Measurements from ENCODE around the gene PSMD1. TPM values are rescaled to one million over a fixed set of nuclear protein-coding genes. Genes with fewer than 3 reads are reported as not detected.
A peak's percentile ranks its signal among the peaks of the same experiment; 100 is the strongest.

PSMD1 gene
- total RNA-seq, 1 donor from 2014 or later: 116 TPM

- no peak for DNase-seq (ENCODE audit: low spot score in 2 of 2)
- no peak for FAIRE-seq
Observed at GRCh38 chr2:231033147-231034132, 23.2 kb upstream of the PSMD1 start.

- DNase-seq (ENCODE audit: low spot score in 2 of 2) (no peak), FAIRE-seq (no peak)
Observed at GRCh38 chr2:231034291-231034882, 22.3 kb upstream of the PSMD1 start.

GRCh38 chr2:231036131-231036530, 20.5 kb upstream of the PSMD1 start:
- no peak for FAIRE-seq

GRCh38 chr2:231036578-231037106, 20.0 kb upstream of the PSMD1 start:
- FAIRE-seq: no peak
- DNase-seq (ENCODE audit: low spot score in 2 of 2): no peak

More at GRCh38 chr2:231036131-231036530, 20.5 kb upstream of the PSMD1 start:
- no peak for DNase-seq (ENCODE audit: low spot score in 2 of 2)

GRCh38 chr2:231037202-231037730, 19.4 kb upstream of the PSMD1 start, which contains the start of gene C2orf72:
TSS of gene C2orf72 (plus strand) at chr2:231037523. CDS start at chr2:231037566, 43 bp downstream.
- DNase-seq (ENCODE audit: low spot score in 2 of 2): peak; percentile 69 to 76
- no peak for FAIRE-seq

GRCh38 chr2:231037731-231038482, 18.8 kb upstream of the PSMD1 start:
- FAIRE-seq: no peak
- peak; percentile 74 to 86 for DNase-seq (ENCODE audit: low spot score in 2 of 2)

- FAIRE-seq: no peak
Observed at GRCh38 chr2:231038483-231039293, 18.0 kb upstream of the PSMD1 start.

GRCh38 chr2:231039294-231039664, 17.4 kb upstream of the PSMD1 start:
- no peak for DNase-seq (ENCODE audit: low spot score in 2 of 2)
- FAIRE-seq: no peak

More at GRCh38 chr2:231038483-231039293, 18.0 kb upstream of the PSMD1 start:
- DNase-seq (ENCODE audit: low spot score in 2 of 2): peak in 1 of 2 donors; percentile 46

- no peak for DNase-seq (ENCODE audit: low spot score in 2 of 2)
- no peak for FAIRE-seq
Observed at GRCh38 chr2:231039821-231040364, 16.8 kb upstream of the PSMD1 start.

- FAIRE-seq: no peak
- DNase-seq (ENCODE audit: low spot score in 2 of 2): no peak
Observed at GRCh38 chr2:231041061-231041689, 15.5 kb upstream of the PSMD1 start.

GRCh38 chr2:231043796-231044195, 12.9 kb upstream of the PSMD1 start:
- DNase-seq (ENCODE audit: low spot score in 2 of 2) (no peak), FAIRE-seq (no peak)

- FAIRE-seq: no peak
Observed at GRCh38 chr2:231046916-231047273, 9.8 kb upstream of the PSMD1 start.

GRCh38 chr2:231047274-231047922, 9.3 kb upstream of the PSMD1 start:
- no peak for FAIRE-seq
- DNase-seq (ENCODE audit: low spot score in 2 of 2): peak in 1 of 2 donors; percentile 51

More at GRCh38 chr2:231046916-231047273, 9.8 kb upstream of the PSMD1 start:
- no peak for DNase-seq (ENCODE audit: low spot score in 2 of 2)

- FAIRE-seq: no peak
- DNase-seq (ENCODE audit: low spot score in 2 of 2): no peak
Observed at GRCh38 chr2:231047923-231048915, 8.4 kb upstream of the PSMD1 start.

- no peak for FAIRE-seq
Observed at GRCh38 chr2:231049286-231050017, 7.2 kb upstream of the PSMD1 start.

More at GRCh38 chr2:231049286-231050017, 7.2 kb upstream of the PSMD1 start:
- no peak for DNase-seq (ENCODE audit: low spot score in 2 of 2)

All from frontal cortex (tissue), 4 donors.